K562 (cell line): ENCODE measurements around the gene AURKB. TPM values are rescaled to one million over a fixed set of nuclear protein-coding genes. Genes with fewer than 3 reads are reported as not detected.

Experiments used
- CLOCK ChIP-seq: fragments of 250-450 bp; sonication (Bioruptor Pico); IDR thresholded peaks from 2 replicates; pipeline ENCODE4 v1.4.0; 2020; ENCODE audit warnings: mild to moderate bottlenecking, moderate library complexity, borderline replicate concordance
- E2F1 ChIP-seq: sonication (generic); formaldehyde crosslinking; IDR thresholded peaks from 2 replicates; pipeline ENCODE4 v1.8.1; 2023; ENCODE audit warnings: mild to moderate bottlenecking, missing genetic modification reagents, moderate library complexity
- GABPB1 ChIP-seq: sonication (generic); formaldehyde crosslinking; IDR thresholded peaks from 2 replicates; pipeline ENCODE4 v1.8.0; 2022; ENCODE audit warnings: mild to moderate bottlenecking, missing genetic modification reagents
- HMG20A ChIP-seq: fragments of 450-650 bp; formaldehyde crosslinking; conservative IDR thresholded peaks from 2 replicates; pipeline ENCODE4 v1.4.0; 2020; ENCODE audit warnings: mild to moderate bottlenecking, mixed read lengths
- MCM3 ChIP-seq: fragments of 450-650 bp; IDR thresholded peaks from 2 replicates; pipeline ENCODE4 v1.6.1; 2016
- MYC ChIP-seq, 2 experiments: fragments of 250-450 bp in 1 of 2; sonication (Bioruptor Pico) in 1 of 2; IDR thresholded peaks; 2 replicates each; pipeline versions ENCODE4 v1.5.1 to v1.6.1; 2012 to 2021; ENCODE audit warnings: low read depth in 2 of 2, borderline replicate concordance in 1 of 2, improper control_type of control experiment in 1 of 2, low read length in 1 of 2, mild to moderate bottlenecking in 1 of 2, moderate library complexity in 1 of 2
- POLR3G ChIP-seq: IDR thresholded peaks from 2 replicates; pipeline ENCODE4 v1.6.1; 2011; ENCODE audit not compliant: insufficient read length, insufficient replicate concordance; ENCODE audit errors: extremely low read depth
- PREB ChIP-seq: sonication (generic); formaldehyde crosslinking; IDR thresholded peaks from 2 replicates; pipeline ENCODE4 v1.8.1; 2023; ENCODE audit warnings: mild to moderate bottlenecking, missing genetic modification reagents
- PRPF4 ChIP-seq: fragments of 200-400 bp; formaldehyde crosslinking; IDR thresholded peaks from one replicate; pipeline ENCODE4 v1.6.1; 2017; ENCODE audit warnings: low read length, low read depth, mild to moderate bottlenecking; ENCODE audit not compliant: insufficient read depth, poor library complexity, severe bottlenecking
- RBM17 ChIP-seq: fragments of 200-400 bp; formaldehyde crosslinking; IDR thresholded peaks from 2 replicates; pipeline ENCODE4 v1.6.1; 2017; ENCODE audit warnings: low read depth, mild to moderate bottlenecking, low read length, borderline replicate concordance
- SAFB ChIP-seq: fragments of 200-400 bp; formaldehyde crosslinking; IDR thresholded peaks from 2 replicates; pipeline ENCODE4 v1.6.1; 2017; ENCODE audit warnings: low read depth, low read length, borderline replicate concordance
- TCF7L2 ChIP-seq: fragments of 150-350 bp; IDR thresholded peaks from 2 replicates; pipeline ENCODE4 v1.6.1; 2016; ENCODE audit warnings: low read depth, mild to moderate bottlenecking, low read length, moderate library complexity
- TEAD1 ChIP-seq, 2 experiments: fragments of 450-650 bp in 1 of 2; sonication (generic) in 1 of 2; formaldehyde crosslinking; IDR thresholded peaks; 2 replicates each; pipeline versions ENCODE4 v1.4.0 to v1.8.0; 2020 to 2022; ENCODE audit warnings: mild to moderate bottlenecking in 2 of 2, missing genetic modification reagents in 1 of 2
- TOE1 ChIP-seq, 2 experiments: fragments of 450-650 bp in 1 of 2; sonication (generic) in 1 of 2; formaldehyde crosslinking in 1 of 2; IDR thresholded peaks; 2 replicates each; pipeline versions ENCODE4 v1.7.1 to v1.8.0; 2016 to 2022; ENCODE audit warnings: borderline replicate concordance in 2 of 2, mild to moderate bottlenecking in 2 of 2, antibody characterized with exemption in 1 of 2, inconsistent platforms in 1 of 2, low read depth in 1 of 2, missing genetic modification reagents in 1 of 2, moderate library complexity in 1 of 2
- ZC3H4 ChIP-seq: sonication (generic); formaldehyde crosslinking; IDR thresholded peaks from 2 replicates; pipeline ENCODE4 v1.9.0; 2021; ENCODE audit warnings: missing genetic modification reagents, borderline replicate concordance
- ZFP36 ChIP-seq: fragments of 150-350 bp; IDR thresholded peaks from 2 replicates; pipeline ENCODE4 v1.6.1; 2018; ENCODE audit warnings: low read length, low read depth; ENCODE audit not compliant: partially characterized antibody
- ZNF316 ChIP-seq: fragments of 450-650 bp; IDR thresholded peaks from 2 replicates; pipeline ENCODE4 v1.6.1; 2016
- ZNF324 ChIP-seq: fragments of 250-450 bp; sonication (Bioruptor Pico); IDR thresholded peaks from 2 replicates; pipeline ENCODE4 v1.4.0; 2020; ENCODE audit warnings: mild to moderate bottlenecking
- polyA plus RNA-seq, 8 experiments: library from polyadenylated mRNA; depleted of rRNA in 4 of 8; stranded (reverse) in 5 of 8; unstranded in 3 of 8; fragments of >200 nt; fragmentation: Nextera tagmentation in 2 of 8; fragmentation: Illumina TruSeq in 1 of 8; extraction: Ambion mirVana in 2 of 8; extraction: Trizol in 1 of 8; gene quantifications; 2 replicates each; pipeline versions ENCODE4 v1.2.1 to v1.2.3, GENCODE V29; 2011 to 2014; ENCODE audit warnings: inconsistent platforms in 1 of 8, missing spikeins in 1 of 8
- total RNA-seq, 7 experiments: library from RNA; depleted of rRNA in 6 of 7; stranded (reverse); fragments of >200 nt in 6 of 7; fragmentation: Illumina TruSeq in 2 of 7; extraction: Trizol in 2 of 7; gene quantifications; 2 replicates each; pipeline versions ENCODE4 v1.2.1 to v1.2.3, GENCODE V29; 2011 to 2021; ENCODE audit warnings: low replicate concordance in 1 of 7

Gene AURKB
- total and polyA plus RNA-seq, 9 of the 15 experiments (the other 6 are each of a cell fraction or from before 2014, with no cell fraction given), result 27.2 to 114 (median 74.8) TPM

GRCh38 chr17:8189711-8190477 lies 20.5 kb downstream of the AURKB start, which contains the start of gene BORCS6 (continued):
- TF ChIP-seq MYC (IDR thresholded peaks at IDR 0.05; ENCODE audit: low read depth, low read length) (peak; percentile 31; the same call in 1 of the 2 replicates), MYC (CRISPR knock-in tag; IDR thresholded peaks at IDR 0.05; ENCODE audit: borderline replicate concordance, low read depth) (no peak), ZC3H4 (CRISPR knock-in tag) (no peak), TEAD1 (CRISPR knock-in tag; IDR thresholded peaks at IDR 0.05) (peak in 1 of 2 experiments; percentile 58; a peak in 1 of 4 replicates), MCM3 (no peak), ZNF324 (CRISPR knock-in tag) (peak; percentile 86), HMG20A (no peak), TOE1 (IDR thresholded peaks at IDR 0.05; ENCODE audit: borderline replicate concordance) (peak; percentile 92), TOE1 (CRISPR knock-in tag; IDR thresholded peaks at IDR 0.05; ENCODE audit: borderline replicate concordance, low read depth) (no peak), POLR3G (no peak), SAFB (no peak), RBM17 (no peak), ZFP36 (no peak), ZNF316 (peak; percentile 62), CLOCK (no peak), TCF7L2 (peak; percentile 63), PREB (CRISPR knock-in tag) (no peak), PRPF4 (no peak), E2F1 (CRISPR knock-in tag) (no peak), GABPB1 (CRISPR knock-in tag) (no peak)
